IMR-90 (cell line): ENCODE measurements around the gene PFDN1.

ENCODE experiments used
- BHLHE40 ChIP-seq: fragments of 150-350 bp; IDR thresholded peaks from 2 replicates; pipeline ENCODE4 v1.6.1; 2016; ENCODE audit warnings: mild to moderate bottlenecking, low read depth, low read length
- CHD1 ChIP-seq: IDR thresholded peaks from 2 replicates; pipeline ENCODE4 v1.6.1; 2012; ENCODE audit warnings: low read depth, low read length, improper control_type of control experiment
- MAZ ChIP-seq: IDR thresholded peaks from 2 replicates; pipeline ENCODE4 v1.6.1; 2012; ENCODE audit warnings: low read depth, mild to moderate bottlenecking, low read length, improper control_type of control experiment, moderate library complexity, borderline replicate concordance
- NFE2L2 ChIP-seq: fragments of 150-350 bp; IDR thresholded peaks from 2 replicates; pipeline ENCODE4 v1.6.1; 2016; ENCODE audit warnings: low read depth, mild to moderate bottlenecking, low read length
- POLR2A ChIP-seq: IDR thresholded peaks from 2 replicates; pipeline ENCODE4 v1.6.1; 2012; ENCODE audit warnings: mild to moderate bottlenecking, low read depth, low read length
- RFX5 ChIP-seq: IDR thresholded peaks from 2 replicates; pipeline ENCODE4 v1.8.0; 2012; ENCODE audit warnings: low read depth, mild to moderate bottlenecking, low read length, moderate library complexity
- SMC3 ChIP-seq: fragments of 150-350 bp; IDR thresholded peaks from 2 replicates; pipeline ENCODE4 v1.6.1; 2016; ENCODE audit warnings: low read depth, mild to moderate bottlenecking, antibody characterized with exemption, low read length, moderate library complexity
- TF ChIP-seq, protein P1 (sequence below): conservative IDR thresholded peaks from 2 replicates; pipeline ENCODE4 v1.5.1; 2012; ENCODE audit warnings: mild to moderate bottlenecking, low read depth, low read length, improper control_type of control experiment
- TF ChIP-seq, protein P2 (sequence below): fragments of 150-350 bp; IDR thresholded peaks from 2 replicates; pipeline ENCODE4 v1.6.1; 2017; ENCODE audit warnings: mild to moderate bottlenecking, antibody characterized with exemption, low read length, low read depth

DNA sequence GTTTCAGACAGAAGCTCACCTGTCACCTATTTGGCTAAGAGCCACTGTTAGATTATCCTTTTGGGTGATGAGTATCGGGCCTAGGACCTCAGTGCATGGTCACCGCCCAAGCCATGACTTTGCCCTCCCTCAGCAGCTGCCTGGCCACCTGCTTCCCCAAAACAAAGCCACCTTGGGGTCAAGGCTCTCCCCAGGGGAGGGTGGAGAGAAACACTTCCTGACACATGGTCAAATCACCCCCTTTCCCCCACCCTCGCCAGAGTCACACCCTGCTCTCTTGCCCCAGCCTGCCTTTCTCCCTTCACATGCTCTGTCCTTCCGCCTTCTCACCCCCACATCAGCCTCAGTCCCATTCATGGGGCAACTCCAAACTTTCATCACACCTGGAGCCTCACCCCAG lies 45.2 kb upstream of the PFDN1 start:
- TF ChIP-seq, protein P1, sequence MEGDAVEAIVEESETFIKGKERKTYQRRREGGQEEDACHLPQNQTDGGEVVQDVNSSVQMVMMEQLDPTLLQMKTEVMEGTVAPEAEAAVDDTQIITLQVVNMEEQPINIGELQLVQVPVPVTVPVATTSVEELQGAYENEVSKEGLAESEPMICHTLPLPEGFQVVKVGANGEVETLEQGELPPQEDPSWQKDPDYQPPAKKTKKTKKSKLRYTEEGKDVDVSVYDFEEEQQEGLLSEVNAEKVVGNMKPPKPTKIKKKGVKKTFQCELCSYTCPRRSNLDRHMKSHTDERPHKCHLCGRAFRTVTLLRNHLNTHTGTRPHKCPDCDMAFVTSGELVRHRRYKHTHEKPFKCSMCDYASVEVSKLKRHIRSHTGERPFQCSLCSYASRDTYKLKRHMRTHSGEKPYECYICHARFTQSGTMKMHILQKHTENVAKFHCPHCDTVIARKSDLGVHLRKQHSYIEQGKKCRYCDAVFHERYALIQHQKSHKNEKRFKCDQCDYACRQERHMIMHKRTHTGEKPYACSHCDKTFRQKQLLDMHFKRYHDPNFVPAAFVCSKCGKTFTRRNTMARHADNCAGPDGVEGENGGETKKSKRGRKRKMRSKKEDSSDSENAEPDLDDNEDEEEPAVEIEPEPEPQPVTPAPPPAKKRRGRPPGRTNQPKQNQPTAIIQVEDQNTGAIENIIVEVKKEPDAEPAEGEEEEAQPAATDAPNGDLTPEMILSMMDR, result no peak
- TF ChIP-seq POLR2A (no peak), SMC3 (no peak), NFE2L2 (no peak), RFX5 (no peak), BHLHE40 (no peak), CHD1 (no peak), MAZ (no peak)
- TF ChIP-seq, protein P2, sequence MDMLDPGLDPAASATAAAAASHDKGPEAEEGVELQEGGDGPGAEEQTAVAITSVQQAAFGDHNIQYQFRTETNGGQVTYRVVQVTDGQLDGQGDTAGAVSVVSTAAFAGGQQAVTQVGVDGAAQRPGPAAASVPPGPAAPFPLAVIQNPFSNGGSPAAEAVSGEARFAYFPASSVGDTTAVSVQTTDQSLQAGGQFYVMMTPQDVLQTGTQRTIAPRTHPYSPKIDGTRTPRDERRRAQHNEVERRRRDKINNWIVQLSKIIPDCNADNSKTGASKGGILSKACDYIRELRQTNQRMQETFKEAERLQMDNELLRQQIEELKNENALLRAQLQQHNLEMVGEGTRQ, result no peak
